GM12874 (cell line): ENCODE measurements around the gene SLC13A1.

Experiments
- CTCF ChIP-seq: IDR thresholded peaks from 2 replicates; pipeline ENCODE4 v1.5.1; 2011; ENCODE audit warnings: low read depth, mild to moderate bottlenecking, control low read depth, low read length, moderate library complexity; ENCODE audit not compliant: insufficient read depth

Gene SLC13A1

GRCh38 chr7:123125231-123125630 is 74.5 kb downstream of the SLC13A1 start:
- TF ChIP-seq CTCF: no peak

GRCh38 chr7:123122916-123123315 is 76.9 kb downstream of the SLC13A1 start:
- no peak for TF ChIP-seq CTCF

GRCh38 chr7:123120286-123120685 is 79.5 kb downstream of the SLC13A1 start:
- no peak for TF ChIP-seq CTCF

GRCh38 chr7:123115331-123115730 is 84.4 kb downstream of the SLC13A1 start:
- TF ChIP-seq CTCF: no peak

GRCh38 chr7:123114288-123114687 is 85.5 kb downstream of the SLC13A1 start:
- no peak for TF ChIP-seq CTCF

GRCh38 chr7:123112833-123113232 is 86.9 kb downstream of the SLC13A1 start:
- TF ChIP-seq CTCF: no peak

- no peak for TF ChIP-seq CTCF
Measured at GRCh38 chr7:123099712-123100111, 100.1 kb downstream of the SLC13A1 start.

GRCh38 chr7:123096976-123097375 is 102.8 kb downstream of the SLC13A1 start:
- TF ChIP-seq CTCF: no peak
